ENCODE measurements around the gene SUSD5. TPM values are rescaled to one million over a fixed set of nuclear protein-coding genes. Genes with fewer than 3 reads are reported as not detected.
A peak's percentile ranks its signal among the peaks of the same experiment; 100 is the strongest.

The SUSD5 gene
- total RNA-seq, 5 donors from 2014 or later (not counting 1 experiment from before 2014, with no cell fraction given), result not detected

DNA sequence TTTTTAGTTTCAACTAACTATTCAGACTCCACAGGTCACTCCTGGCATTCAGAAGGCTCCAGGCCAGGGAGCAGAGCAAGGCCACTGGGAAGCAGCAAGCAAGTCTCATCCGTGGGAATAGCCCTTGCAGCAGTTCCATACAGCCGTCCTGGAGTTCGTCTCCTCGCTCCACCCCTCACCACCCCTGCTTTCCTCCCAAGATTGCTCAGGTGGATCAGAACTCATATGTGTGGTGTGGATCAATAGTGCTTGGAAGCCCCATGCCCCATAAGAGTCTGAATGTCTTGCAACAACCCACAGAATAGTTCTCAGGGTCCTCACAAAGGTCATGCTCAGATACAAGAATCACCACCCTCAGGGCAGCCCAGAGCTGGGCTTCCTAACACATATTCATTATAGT is 44.5 kb downstream of the SUSD5 start:
- H3K9me3 ChIP-seq, result no peaks in the 10 kb centered on the region
- Mint-ChIP-seq H3K27me3 (no peaks in the 10 kb centered on the region), H3K9me3 (peaks cover 0 to 1% (median 1%) of the 10 kb centered on the region in 3 donors), H3K4me3 (no peak overlapping the region), H3K36me3 (peaks cover under 1% of the 10 kb centered on the region), H3K27ac (no peak overlapping the region), H3K4me1 (peaks cover 7 to 9% (median 8%) of the 10 kb centered on the region in 3 donors)
- ATAC-seq (replicated peaks in 1 of 4), result no peak
- no peaks in the 10 kb centered on the region for H3K4me1 ChIP-seq (ENCODE audit: control insufficient read depth in 1 of 2, extremely low read depth in 1 of 2, insufficient read depth in 2 of 2, low read length in 2 of 2)
- ChIA-PET CTCF (no interaction called here), POLR2A (no interaction called here)
- no peak overlapping the region for H3K27ac ChIP-seq (ENCODE audit: low read length)
- DNase-seq, result no peak
- no peaks in the 10 kb centered on the region for H3K36me3 ChIP-seq (ENCODE audit: control insufficient read depth in 2 of 2, extremely low read depth in 1 of 2, insufficient read depth in 1 of 2, low read length in 1 of 2)
- H3K4me3 ChIP-seq (ENCODE audit: control insufficient read depth in 1 of 2, extremely low read depth in 1 of 2, low read length in 1 of 2), result no peak overlapping the region
- H3K27me3 ChIP-seq (replicated peaks in 1 of 2; ENCODE audit: control insufficient read depth in 2 of 2, extremely low read depth in 1 of 2, insufficient read depth in 2 of 2, low read length in 1 of 2), result no peaks in the 10 kb centered on the region
- WGBS (ENCODE audit: insufficient coverage), result no CpG with 5 or more reads among the region's 4 CpGs

- Histone ChIP-seq H3K4me3 (ENCODE audit: control insufficient read depth in 1 of 2, extremely low read depth in 1 of 2, low read length in 1 of 2) (no peak overlapping the region), H3K4me1 (ENCODE audit: control insufficient read depth in 1 of 2, extremely low read depth in 1 of 2, insufficient read depth in 2 of 2, low read length in 2 of 2) (no peaks in the 10 kb centered on the region), H3K36me3 (ENCODE audit: control insufficient read depth in 2 of 2, extremely low read depth in 1 of 2, insufficient read depth in 1 of 2, low read length in 1 of 2) (no peaks in the 10 kb centered on the region), H3K27ac (ENCODE audit: low read length) (no peak overlapping the region), H3K9me3 (no peaks in the 10 kb centered on the region), H3K27me3 (replicated peaks in 1 of 2; ENCODE audit: control insufficient read depth in 2 of 2, extremely low read depth in 1 of 2, insufficient read depth in 2 of 2, low read length in 1 of 2) (no peaks in the 10 kb centered on the region)
- peaks cover 7 to 9% (median 8%) of the 10 kb centered on the region in 3 donors for H3K4me1 Mint-ChIP-seq
- ChIA-PET CTCF (no interaction called here), POLR2A (no interaction called here)
- no peaks in the 10 kb centered on the region for H3K36me3 Mint-ChIP-seq
- DNase-seq (no peak), ATAC-seq (replicated peaks in 1 of 4) (no peak)
- no peaks in the 10 kb centered on the region for H3K27me3 Mint-ChIP-seq
- H3K27ac Mint-ChIP-seq, result no peak overlapping the region
- 77% methylated on average over 4 of the region's 4 CpGs for WGBS (ENCODE audit: insufficient coverage)
- no peaks in the 10 kb centered on the region for H3K9me3 Mint-ChIP-seq
- no peak overlapping the region for H3K4me3 Mint-ChIP-seq
Observed at GRCh38 chr3:33173672-33174071, 44.9 kb downstream of the SUSD5 start.

DNA sequence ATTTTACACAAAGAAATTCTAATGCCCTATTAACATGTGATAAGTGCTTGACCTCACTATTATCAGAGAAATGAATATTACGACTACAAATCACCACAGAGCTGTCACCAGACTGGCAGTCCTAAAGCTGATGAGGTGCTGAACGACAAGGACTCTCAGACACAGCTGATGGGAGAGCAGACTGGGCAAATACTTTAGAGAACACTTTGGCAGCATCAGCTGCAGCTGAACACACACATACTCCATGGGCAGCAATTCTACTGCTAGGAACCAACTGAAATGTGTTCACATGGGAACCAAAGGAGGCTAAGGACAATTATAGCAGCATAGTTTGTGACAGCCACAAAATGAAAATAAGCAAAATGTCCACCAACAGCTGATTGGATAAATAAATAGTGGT is 45.5 kb downstream of the SUSD5 start:
- no peaks in the 10 kb centered on the region for H3K4me1 ChIP-seq (ENCODE audit: control insufficient read depth in 1 of 2, extremely low read depth in 1 of 2, insufficient read depth in 2 of 2, low read length in 2 of 2)
- no peaks in the 10 kb centered on the region for H3K27me3 ChIP-seq (replicated peaks in 1 of 2; ENCODE audit: control insufficient read depth in 2 of 2, extremely low read depth in 1 of 2, insufficient read depth in 2 of 2, low read length in 1 of 2)
- no peak for DNase-seq
- H3K27ac ChIP-seq (ENCODE audit: low read length), result no peak overlapping the region
- Mint-ChIP-seq H3K36me3 (no peaks in the 10 kb centered on the region), H3K4me3 (no peak overlapping the region), H3K9me3 (no peaks in the 10 kb centered on the region), H3K27ac (no peak overlapping the region), H3K27me3 (no peaks in the 10 kb centered on the region), H3K4me1 (peaks cover 7 to 9% (median 8%) of the 10 kb centered on the region in 3 donors)
- CTCF ChIA-PET, result no interaction called here
- H3K4me3 ChIP-seq (ENCODE audit: control insufficient read depth in 1 of 2, extremely low read depth in 1 of 2, low read length in 1 of 2), result no peak overlapping the region
- no peak for ATAC-seq (replicated peaks in 1 of 4)
- H3K36me3 ChIP-seq (ENCODE audit: control insufficient read depth in 2 of 2, extremely low read depth in 1 of 2, insufficient read depth in 1 of 2, low read length in 1 of 2), result no peaks in the 10 kb centered on the region
- POLR2A ChIA-PET, result no interaction called here
- WGBS (ENCODE audit: insufficient coverage), result 50% methylated on average over 1 of the region's 2 CpGs
- no peaks in the 10 kb centered on the region for H3K9me3 ChIP-seq

GRCh38 chr3:33171580-33171979 is 47.0 kb downstream of the SUSD5 start:
- H3K27me3 Mint-ChIP-seq, result no peaks in the 10 kb centered on the region
- H3K36me3 ChIP-seq (ENCODE audit: control insufficient read depth in 2 of 2, extremely low read depth in 1 of 2, insufficient read depth in 1 of 2, low read length in 1 of 2), result no peaks in the 10 kb centered on the region
- no peak for DNase-seq
- POLR2A ChIA-PET, result no interaction called here
- ATAC-seq (replicated peaks in 1 of 4), result peak in 1 of 4 experiments; percentile 36
- no peak overlapping the region for H3K4me3 Mint-ChIP-seq
- H3K27ac ChIP-seq (ENCODE audit: low read length), result no peak overlapping the region
- no peak overlapping the region for H3K27ac Mint-ChIP-seq
- WGBS (ENCODE audit: insufficient coverage), result 53% methylated on average over 3 of the region's 4 CpGs
- no peaks in the 10 kb centered on the region for H3K36me3 Mint-ChIP-seq
- CTCF ChIA-PET, result no interaction called here
- H3K4me3 ChIP-seq (ENCODE audit: control insufficient read depth in 1 of 2, extremely low read depth in 1 of 2, low read length in 1 of 2), result no peak overlapping the region
- no peaks in the 10 kb centered on the region for H3K9me3 ChIP-seq
- peaks cover 7 to 9% (median 8%) of the 10 kb centered on the region in 3 donors for H3K4me1 Mint-ChIP-seq
- H3K4me1 ChIP-seq (ENCODE audit: control insufficient read depth in 1 of 2, extremely low read depth in 1 of 2, insufficient read depth in 2 of 2, low read length in 2 of 2), result no peaks in the 10 kb centered on the region
- no peaks in the 10 kb centered on the region for H3K9me3 Mint-ChIP-seq
- no peaks in the 10 kb centered on the region for H3K27me3 ChIP-seq (replicated peaks in 1 of 2; ENCODE audit: control insufficient read depth in 2 of 2, extremely low read depth in 1 of 2, insufficient read depth in 2 of 2, low read length in 1 of 2)

GRCh38 chr3:33170531-33170930 is 48.1 kb downstream of the SUSD5 start:
- H3K27ac Mint-ChIP-seq, result no peak overlapping the region
- Histone ChIP-seq H3K27me3 (replicated peaks in 1 of 2; ENCODE audit: control insufficient read depth in 2 of 2, extremely low read depth in 1 of 2, insufficient read depth in 2 of 2, low read length in 1 of 2) (no peaks in the 10 kb centered on the region), H3K27ac (ENCODE audit: low read length) (no peak overlapping the region), H3K4me3 (ENCODE audit: control insufficient read depth in 1 of 2, extremely low read depth in 1 of 2, low read length in 1 of 2) (no peak overlapping the region), H3K36me3 (ENCODE audit: control insufficient read depth in 2 of 2, extremely low read depth in 1 of 2, insufficient read depth in 1 of 2, low read length in 1 of 2) (no peaks in the 10 kb centered on the region), H3K9me3 (no peaks in the 10 kb centered on the region), H3K4me1 (ENCODE audit: control insufficient read depth in 1 of 2, extremely low read depth in 1 of 2, insufficient read depth in 2 of 2, low read length in 2 of 2) (no peaks in the 10 kb centered on the region)
- no peaks in the 10 kb centered on the region for H3K27me3 Mint-ChIP-seq
- no peaks in the 10 kb centered on the region for H3K9me3 Mint-ChIP-seq
- CTCF ChIA-PET, result no interaction called here
- no peak for DNase-seq
- POLR2A ChIA-PET, result no interaction called here
- no peak for ATAC-seq (replicated peaks in 1 of 4)
- no peaks in the 10 kb centered on the region for H3K36me3 Mint-ChIP-seq
- no peak overlapping the region for H3K4me3 Mint-ChIP-seq
- peaks cover 7 to 9% (median 8%) of the 10 kb centered on the region in 3 donors for H3K4me1 Mint-ChIP-seq
- 97% methylated on average over 5 of the region's 6 CpGs for WGBS (ENCODE audit: insufficient coverage)

GRCh38 chr3:33167716-33168336 is 50.8 kb downstream of the SUSD5 start:
- ChIA-PET CTCF (no interaction called here), POLR2A (no interaction called here)
- 75% methylated on average over 2 of the region's 3 CpGs for WGBS (ENCODE audit: insufficient coverage)

GRCh38 chr3:33167284-33167683 is 51.3 kb downstream of the SUSD5 start:
- Mint-ChIP-seq H3K36me3 (no peaks in the 10 kb centered on the region), H3K27ac (no peak overlapping the region), H3K9me3 (no peaks in the 10 kb centered on the region), H3K4me1 (peaks cover 7 to 9% (median 8%) of the 10 kb centered on the region in 3 donors), H3K4me3 (no peak overlapping the region), H3K27me3 (peaks cover 0 to 2% of the 10 kb centered on the region in 2 donors)
- ATAC-seq (replicated peaks in 1 of 4) (no peak), DNase-seq (no peak)
- H3K27me3 ChIP-seq (replicated peaks in 1 of 2; ENCODE audit: control insufficient read depth in 2 of 2, extremely low read depth in 1 of 2, insufficient read depth in 2 of 2, low read length in 1 of 2), result no peaks in the 10 kb centered on the region
- H3K9me3 ChIP-seq, result no peaks in the 10 kb centered on the region
- H3K4me1 ChIP-seq (ENCODE audit: control insufficient read depth in 1 of 2, extremely low read depth in 1 of 2, insufficient read depth in 2 of 2, low read length in 2 of 2), result no peaks in the 10 kb centered on the region
- CTCF ChIA-PET, result no interaction called here
- 70% methylated on average over 1 of the region's 3 CpGs for WGBS (ENCODE audit: insufficient coverage)
- POLR2A ChIA-PET, result no interaction called here
- no peaks in the 10 kb centered on the region for H3K36me3 ChIP-seq (ENCODE audit: control insufficient read depth in 2 of 2, extremely low read depth in 1 of 2, insufficient read depth in 1 of 2, low read length in 1 of 2)
- H3K27ac ChIP-seq (ENCODE audit: low read length), result no peak overlapping the region
- no peak overlapping the region for H3K4me3 ChIP-seq (ENCODE audit: control insufficient read depth in 1 of 2, extremely low read depth in 1 of 2, low read length in 1 of 2)

More at GRCh38 chr3:33167716-33168336, 50.8 kb downstream of the SUSD5 start:
- Mint-ChIP-seq H3K4me1 (peaks cover 7 to 9% (median 8%) of the 10 kb centered on the region in 3 donors), H3K27ac (no peak overlapping the region), H3K4me3 (no peak overlapping the region), H3K36me3 (no peaks in the 10 kb centered on the region), H3K9me3 (no peaks in the 10 kb centered on the region), H3K27me3 (peaks cover 0 to 2% of the 10 kb centered on the region in 2 donors)
- no peaks in the 10 kb centered on the region for H3K27me3 ChIP-seq (replicated peaks in 1 of 2; ENCODE audit: control insufficient read depth in 2 of 2, extremely low read depth in 1 of 2, insufficient read depth in 2 of 2, low read length in 1 of 2)
- no peaks in the 10 kb centered on the region for H3K4me1 ChIP-seq (ENCODE audit: control insufficient read depth in 1 of 2, extremely low read depth in 1 of 2, insufficient read depth in 2 of 2, low read length in 2 of 2)
- no peak overlapping the region for H3K27ac ChIP-seq (ENCODE audit: low read length)
- H3K9me3 ChIP-seq, result no peaks in the 10 kb centered on the region
- no peaks in the 10 kb centered on the region for H3K36me3 ChIP-seq (ENCODE audit: control insufficient read depth in 2 of 2, extremely low read depth in 1 of 2, insufficient read depth in 1 of 2, low read length in 1 of 2)
- no peak overlapping the region for H3K4me3 ChIP-seq (ENCODE audit: control insufficient read depth in 1 of 2, extremely low read depth in 1 of 2, low read length in 1 of 2)
- no peak for DNase-seq
- no peak for ATAC-seq (replicated peaks in 1 of 4)

All from T-cell (primary cell).